ENCODE data around the gene TRPV5. TPM values are rescaled to one million over a fixed set of nuclear protein-coding genes. Genes with fewer than 3 reads are reported as not detected.

Gene TRPV5
- total and polyA plus RNA-seq, 2 of the 8 experiments (the other 6 are each of a cell fraction or from before 2014, with no cell fraction given), result 0.03 TPM; not detected in 1

DNA sequence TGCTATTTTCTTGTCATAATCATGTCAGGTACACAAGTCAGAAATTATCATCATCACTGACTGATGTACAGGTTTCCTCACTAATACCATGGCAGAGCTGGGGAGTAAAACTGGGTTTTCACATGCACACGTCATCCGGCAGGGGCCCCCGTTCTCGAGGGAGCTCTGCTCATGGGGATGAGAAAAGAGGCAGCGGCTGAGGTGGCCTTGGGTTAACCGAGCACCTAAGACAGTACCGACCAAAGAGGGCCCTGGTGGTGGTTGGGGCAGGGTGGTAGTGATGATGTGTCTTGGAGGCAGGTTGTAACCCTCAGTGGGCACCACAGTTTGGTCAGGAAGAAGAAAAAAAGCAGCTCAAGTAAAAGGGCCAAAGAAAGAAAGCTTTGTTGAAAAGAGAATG, 35.9 kb downstream of the TRPV5 start:
- H4K91ac ChIP-seq (replicated peaks; ENCODE audit: insufficient read length, low read length), result no peak overlapping the region
- no peaks in the 10 kb centered on the region for H3K36me3 ChIP-seq (ENCODE audit: control insufficient read depth in 2 of 4, insufficient read depth in 4 of 4, low read length in 3 of 4)
- DNase-seq (ENCODE audit: low read depth in 1 of 2, low spot score in 2 of 2), result no peak
- H2BK5ac ChIP-seq (ENCODE audit: low read depth, low read length), result no peak overlapping the region
- no peak for FAIRE-seq
- no peak overlapping the region for H3K14ac ChIP-seq (ENCODE audit: insufficient read length)
- H2AK5ac ChIP-seq (ENCODE audit: low read depth, low read length), result no peak overlapping the region
- H3K23ac ChIP-seq (ENCODE audit: insufficient read length), result no peak overlapping the region
- no peak overlapping the region for H3K4me3 ChIP-seq (ENCODE audit: extremely low read depth in 1 of 4, insufficient read depth in 2 of 4, low read depth in 3 of 4, low read length in 4 of 4)
- H3K27ac ChIP-seq (ENCODE audit: low read depth, low read length), result no peak overlapping the region
- 86% methylated on average over 6 of the region's 7 CpGs; no CpG with 5 or more reads in 1 of the 2 experiments for WGBS, 2 experiments (ENCODE audit: extremely low coverage in 1 of 2, insufficient coverage in 1 of 2, insufficient read length in 1 of 2, insufficient replicate concordance in 2 of 2, low coverage in 1 of 2, low lambda C conversion rate in 2 of 2, missing lambda C conversion rate in 1 of 2)
- no peaks in the 10 kb centered on the region for H3K23me2 ChIP-seq (ENCODE audit: low read depth, low read length)
- no peak overlapping the region for H3K18ac ChIP-seq (ENCODE audit: extremely low read depth, low read length)
- no peak overlapping the region for H3K4ac ChIP-seq (replicated peaks; ENCODE audit: insufficient read length, low read depth, low read length)
- TF ChIP-seq MAFK (IDR thresholded peaks at IDR 0.05; ENCODE audit: low read depth, low read length) (no peak), CBX5 (IDR thresholded peaks at IDR 0.05; ENCODE audit: low read depth, low read length) (no peak), KDM1A (IDR thresholded peaks at IDR 0.05; ENCODE audit: borderline replicate concordance, low read length) (no peak), POU5F1 (IDR thresholded peaks at IDR 0.05; ENCODE audit: low read depth, low read length) (no peak), HDAC6 (IDR thresholded peaks at IDR 0.05; ENCODE audit: low read depth, low read length) (no peak), JUN (IDR thresholded peaks at IDR 0.05; ENCODE audit: low read depth, low read length) (no peak)
- no peaks in the 10 kb centered on the region for H3K79me2 ChIP-seq (ENCODE audit: control insufficient read depth in 1 of 2, insufficient read depth in 2 of 2, low read length in 2 of 2)
- no peak overlapping the region for H2BK20ac ChIP-seq (ENCODE audit: low read length)
- H3K27me3 ChIP-seq (replicated peaks in 1 of 4; ENCODE audit: control insufficient read depth in 3 of 4, extremely low read depth in 1 of 4, insufficient read depth in 3 of 4, low read length in 3 of 4), result no peaks in the 10 kb centered on the region; a peak in 1 of 7 replicates
- no peak overlapping the region for H3K56ac ChIP-seq (replicated peaks; ENCODE audit: insufficient read length, low read depth, low read length)
- H4K8ac ChIP-seq (ENCODE audit: extremely low read depth, insufficient read depth, low read length), result no peak overlapping the region
- H3K79me1 ChIP-seq (ENCODE audit: low read depth, low read length), result no peaks in the 10 kb centered on the region
- POLR2A ChIA-PET (ENCODE audit: partially characterized antibody), result no interaction called here
- H3K9me3 ChIP-seq (ENCODE audit: insufficient read depth in 2 of 2, low read depth in 1 of 2, low read length in 1 of 2), result no peaks in the 10 kb centered on the region
- H4K20me1 ChIP-seq (replicated peaks in 1 of 2; ENCODE audit: control insufficient read depth in 1 of 2, insufficient read depth in 2 of 2, low read length in 2 of 2), result peaks cover 0 to 2% of the 10 kb centered on the region in 2 experiments
- no peak overlapping the region for H2AFZ ChIP-seq (ENCODE audit: low read length)
- H3K9ac ChIP-seq (replicated peaks in 1 of 4; ENCODE audit: extremely low read depth in 1 of 4, low read depth in 3 of 4, low read length in 3 of 4), result no peak overlapping the region
- peaks cover 0 to 3% (median 0%) of the 10 kb centered on the region in 4 experiments; a peak in 1 of 7 replicates for H3K4me1 ChIP-seq (replicated peaks in 1 of 4; ENCODE audit: control insufficient read depth in 3 of 4, insufficient read depth in 4 of 4, low read length in 3 of 4)
- no peak overlapping the region for H2BK120ac ChIP-seq (replicated peaks; ENCODE audit: low read depth, low read length)
- H4K5ac ChIP-seq (ENCODE audit: insufficient read length, low read depth, low read length), result no peak overlapping the region
- no peak overlapping the region for H2BK15ac ChIP-seq (ENCODE audit: low read length)
- no peak overlapping the region for H2BK12ac ChIP-seq (ENCODE audit: low read depth, low read length)
- no peak overlapping the region for H3K4me2 ChIP-seq (ENCODE audit: insufficient read depth in 1 of 2, low read depth in 2 of 2, low read length in 2 of 2)
- CTCF ChIA-PET (ENCODE audit: partially characterized antibody), result interaction anchor here (0.8 to 8.2 kb wide), 12 partner anchors 11 to 105 kb away, joined by 3 to 69 read pairs (median 4); partner anchors contain the start of genes LLCFC1 and TRPV5

Data from H1 (cell line).